Ishikawa (cell line): Measurements from ENCODE around the gene MAGI1.

Source experiments
- CEBPB ChIP-seq: IDR thresholded peaks from 2 replicates; pipeline ENCODE4 v1.6.1; 2012
- CREB1 ChIP-seq: IDR thresholded peaks from 2 replicates; pipeline ENCODE4 v1.6.1; 2012; ENCODE audit warnings: low read depth
- EGR1 ChIP-seq: IDR thresholded peaks from 2 replicates; pipeline ENCODE4 v1.6.1; 2012
- EP300 ChIP-seq: IDR thresholded peaks from 2 replicates; pipeline ENCODE4 v1.6.1; 2012; ENCODE audit warnings: borderline replicate concordance
- TAF1 ChIP-seq: IDR thresholded peaks from 2 replicates; pipeline ENCODE4 v1.6.1; 2012; ENCODE audit warnings: low read depth, mild to moderate bottlenecking
- TCF12 ChIP-seq: IDR thresholded peaks from 2 replicates; pipeline ENCODE4 v1.6.1; 2012; ENCODE audit warnings: low read depth
- TEAD4 ChIP-seq: IDR thresholded peaks from 2 replicates; pipeline ENCODE4 v1.6.1; 2012
- YY1 ChIP-seq: IDR thresholded peaks from 2 replicates; pipeline ENCODE4 v1.6.1; 2012; ENCODE audit warnings: low read depth
- ZBTB7A ChIP-seq: IDR thresholded peaks from 2 replicates; pipeline ENCODE4 v1.6.1; 2012; ENCODE audit warnings: low read depth
- TF ChIP-seq, protein P1 (sequence below): IDR thresholded peaks from 2 replicates; pipeline ENCODE4 v1.6.1; 2012
- TF ChIP-seq, protein P2 (sequence below): IDR thresholded peaks from 2 replicates; pipeline ENCODE4 v1.6.1; 2012

DNA sequence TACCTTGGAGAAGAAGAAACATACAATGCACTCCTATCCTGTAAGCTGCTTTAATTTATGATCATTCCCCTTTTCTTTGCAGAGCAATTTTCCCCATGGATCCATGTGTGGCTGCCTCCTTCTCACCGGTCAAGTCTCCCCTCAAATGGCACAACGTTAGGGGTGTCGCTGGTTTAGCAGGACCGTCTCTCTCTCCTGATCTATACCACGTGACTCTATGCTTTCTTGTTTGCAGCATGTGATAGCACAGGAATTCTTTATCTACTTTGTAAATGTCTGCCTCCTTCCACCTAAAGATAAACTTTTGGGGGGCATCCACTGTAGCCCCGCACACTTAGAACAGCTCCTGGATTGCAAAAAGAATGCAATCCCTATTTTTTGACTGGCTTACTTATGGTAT, 506.0 kb downstream of the MAGI1 start:
- TF ChIP-seq EGR1 (no peak), EP300 (no peak), YY1 (no peak), CREB1 (no peak), TCF12 (no peak), TAF1 (no peak), TEAD4 (no peak), ZBTB7A (no peak), CEBPB (no peak)
- TF ChIP-seq, protein P1, sequence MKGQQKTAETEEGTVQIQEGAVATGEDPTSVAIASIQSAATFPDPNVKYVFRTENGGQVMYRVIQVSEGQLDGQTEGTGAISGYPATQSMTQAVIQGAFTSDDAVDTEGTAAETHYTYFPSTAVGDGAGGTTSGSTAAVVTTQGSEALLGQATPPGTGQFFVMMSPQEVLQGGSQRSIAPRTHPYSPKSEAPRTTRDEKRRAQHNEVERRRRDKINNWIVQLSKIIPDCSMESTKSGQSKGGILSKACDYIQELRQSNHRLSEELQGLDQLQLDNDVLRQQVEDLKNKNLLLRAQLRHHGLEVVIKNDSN = no peak
- TF ChIP-seq, protein P2, sequence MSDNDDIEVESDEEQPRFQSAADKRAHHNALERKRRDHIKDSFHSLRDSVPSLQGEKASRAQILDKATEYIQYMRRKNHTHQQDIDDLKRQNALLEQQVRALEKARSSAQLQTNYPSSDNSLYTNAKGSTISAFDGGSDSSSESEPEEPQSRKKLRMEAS = no peak
